SJSA1 (cell line): ENCODE results near the gene TMEM59L. TPM values are rescaled to one million over a fixed set of nuclear protein-coding genes. Genes with fewer than 3 reads are reported as not detected.

Source experiments
- DNase-seq, 2 experiments: peaks; one replicate each; pipeline ENCODE4 v3.0.0-alpha.2; 2015 to 2020; ENCODE audit warnings: low spot score in 2 of 2, low read depth in 1 of 2
- H3K27ac ChIP-seq: fragments of 250-450 bp; sonication (Bioruptor Pico); 2 replicates; pipeline ENCODE4 v1.5.1; 2020; ENCODE audit warnings: mild to moderate bottlenecking, moderate library complexity
- H3K27me3 ChIP-seq: fragments of 250-450 bp; sonication (Bioruptor Pico); replicated peaks from 2 replicates; pipeline ENCODE4 v1.5.1; 2020; ENCODE audit warnings: mild to moderate bottlenecking, moderate library complexity
- H3K36me3 ChIP-seq: fragments of 250-450 bp; sonication (Bioruptor Pico); 2 replicates; pipeline ENCODE4 v1.5.1; 2020; ENCODE audit warnings: mild to moderate bottlenecking
- H3K4me1 ChIP-seq: fragments of 250-450 bp; sonication (Bioruptor Pico); replicated peaks from 2 replicates; pipeline ENCODE4 v1.6.1; 2021; ENCODE audit warnings: mild to moderate bottlenecking
- H3K4me3 ChIP-seq: fragments of 250-450 bp; sonication (Bioruptor Pico); 2 replicates; pipeline ENCODE4 v1.5.1; 2020; ENCODE audit warnings: mild to moderate bottlenecking
- H3K9me3 ChIP-seq: fragments of 250-450 bp; sonication (Bioruptor Pico); replicated peaks from 2 replicates; pipeline ENCODE4 v1.5.1; 2020; ENCODE audit warnings: mild to moderate bottlenecking
- total RNA-seq: library from RNA; depleted of rRNA; stranded (reverse); fragments of >200 nt; shearing (Covaris generic); gene quantifications from 2 replicates; pipeline ENCODE4 v1.2.3, GENCODE V29; 2014; rRNA removed

Gene TMEM59L
- total RNA-seq, 1 experiment from 2014 or later, result not detected

DNA sequence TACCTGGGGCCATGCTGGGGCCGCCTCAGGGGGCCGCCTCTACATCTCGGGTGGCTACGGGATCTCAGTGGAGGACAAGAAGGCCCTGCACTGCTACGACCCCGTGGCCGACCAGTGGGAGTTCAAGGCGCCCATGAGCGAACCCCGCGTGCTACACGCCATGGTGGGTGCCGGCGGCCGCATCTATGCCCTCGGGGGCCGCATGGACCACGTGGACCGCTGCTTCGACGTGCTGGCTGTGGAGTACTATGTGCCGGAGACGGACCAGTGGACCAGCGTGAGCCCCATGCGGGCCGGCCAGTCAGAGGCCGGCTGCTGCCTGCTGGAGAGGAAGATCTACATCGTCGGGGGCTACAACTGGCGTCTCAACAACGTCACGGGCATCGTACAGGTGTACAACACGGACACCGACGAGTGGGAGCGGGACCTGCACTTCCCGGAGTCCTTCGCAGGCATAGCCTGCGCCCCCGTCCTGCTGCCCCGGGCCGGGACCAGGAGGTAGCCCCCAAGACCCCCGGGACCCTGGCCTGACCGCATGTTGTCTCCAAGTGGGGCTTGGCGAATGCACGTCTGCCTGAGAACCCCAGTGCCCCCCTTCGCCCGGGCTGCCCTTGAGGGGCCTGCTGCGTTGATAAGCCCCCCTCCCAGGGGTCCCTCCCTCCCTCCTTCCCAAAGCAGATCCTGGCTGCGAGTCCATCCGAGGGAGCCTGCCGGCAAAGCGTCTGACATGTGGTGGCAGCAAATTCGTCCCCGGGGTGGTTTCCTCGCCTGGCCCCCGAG, 56.3 kb downstream of the TMEM59L start:
- Histone ChIP-seq H3K27me3 (no peaks in the 10 kb centered on the region), H3K27ac (no peak overlapping the region), H3K9me3 (no peaks in the 10 kb centered on the region), H3K4me3 (no peak overlapping the region), H3K36me3 (peaks cover 18% of the 10 kb centered on the region), H3K4me1 (peaks cover 11% of the 10 kb centered on the region)
- DNase-seq, result no peak

DNA sequence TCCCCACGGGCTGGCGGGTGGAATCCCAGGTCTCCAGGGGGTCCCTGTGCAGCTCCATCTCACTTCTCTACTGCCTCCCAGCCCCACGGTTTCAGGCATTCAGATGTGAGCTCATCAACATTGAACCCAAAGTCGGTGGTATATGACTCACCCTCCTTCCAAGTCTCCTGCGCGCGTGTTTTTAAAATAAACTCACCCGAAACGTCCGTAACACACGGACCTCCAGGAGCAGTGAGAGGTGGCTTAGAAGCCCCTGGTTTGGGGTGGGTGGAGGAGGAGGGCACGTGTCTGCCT, 56.8 kb downstream of the TMEM59L start:
- Histone ChIP-seq H3K4me1 (peaks cover 11% of the 10 kb centered on the region), H3K4me3 (no peak overlapping the region), H3K27ac (no peak overlapping the region), H3K9me3 (no peaks in the 10 kb centered on the region), H3K36me3 (peaks cover 18% of the 10 kb centered on the region), H3K27me3 (no peaks in the 10 kb centered on the region)
- DNase-seq, result no peak

DNA sequence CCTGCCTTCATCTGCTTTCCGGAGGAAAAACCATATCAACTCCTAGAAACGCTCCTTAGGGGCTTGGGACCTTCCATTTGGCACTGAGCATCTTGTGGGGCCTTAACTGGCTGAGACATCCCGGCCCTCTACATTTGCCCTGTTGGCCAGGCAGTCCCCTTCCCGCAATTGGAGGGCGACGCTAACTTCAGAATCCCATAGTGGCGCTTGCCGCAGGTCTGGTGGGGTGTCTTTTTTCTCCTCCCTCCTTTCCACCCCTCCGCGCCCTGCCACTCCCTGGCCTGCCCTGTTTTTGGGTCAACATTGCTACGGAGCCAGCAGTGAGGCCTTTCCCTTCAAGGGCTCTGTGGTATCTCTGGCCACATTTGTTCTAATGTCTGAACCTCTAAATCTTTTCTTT, 57.2 kb downstream of the TMEM59L start:
- H3K4me1 ChIP-seq, result peaks cover 11% of the 10 kb centered on the region
- peaks cover 18% of the 10 kb centered on the region for H3K36me3 ChIP-seq
- no peak overlapping the region for H3K27ac ChIP-seq
- no peaks in the 10 kb centered on the region for H3K27me3 ChIP-seq
- no peak overlapping the region for H3K4me3 ChIP-seq
- no peaks in the 10 kb centered on the region for H3K9me3 ChIP-seq
- DNase-seq, result no peak

DNA sequence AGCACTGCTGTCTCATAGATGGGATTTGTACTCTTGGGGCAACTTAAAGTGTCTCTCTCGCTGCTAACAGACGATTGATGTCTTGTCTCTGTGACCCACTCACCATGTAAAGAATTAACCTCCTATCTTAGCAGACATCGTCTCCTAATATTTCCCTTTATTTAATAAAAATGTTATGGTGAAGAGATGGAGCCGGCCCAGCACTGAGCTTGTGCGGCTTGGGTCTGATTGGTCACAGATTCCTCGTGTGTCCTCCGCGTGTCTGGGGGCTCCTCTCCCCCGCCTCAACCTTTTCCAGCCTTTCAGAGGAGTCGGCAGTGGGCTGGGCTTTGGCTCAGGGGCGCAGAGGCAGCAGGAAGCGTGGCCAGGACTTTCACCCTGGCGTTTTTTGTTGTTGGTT, 57.6 kb downstream of the TMEM59L start:
- no peaks in the 10 kb centered on the region for H3K9me3 ChIP-seq
- H3K4me1 ChIP-seq, result peaks cover 11% of the 10 kb centered on the region
- H3K4me3 ChIP-seq, result no peak overlapping the region
- DNase-seq, result no peak
- no peaks in the 10 kb centered on the region for H3K27me3 ChIP-seq
- peaks cover 18% of the 10 kb centered on the region for H3K36me3 ChIP-seq
- no peak overlapping the region for H3K27ac ChIP-seq

Other genes starting within 250 kb of the TMEM59L start
- gene GDF15, start 226.7 kb upstream of the TMEM59L start, total RNA-seq, result 12.4 and 21.9 TPM in 2 replicates
- gene LRRC25, start 215.2 kb upstream of the TMEM59L start, total RNA-seq, result not detected in 2 replicates
- gene SSBP4, start 193.5 kb upstream of the TMEM59L start, total RNA-seq, result 18.9 and 43.4 TPM in 2 replicates
- 2.0 and 5.4 TPM in 2 replicates for gene ISYNA1, start 174.7 kb upstream of the TMEM59L start, total RNA-seq
- 14.3 and 14.8 TPM in 2 replicates for gene ELL, start 90.8 kb upstream of the TMEM59L start, total RNA-seq
- 212 and 288 TPM in 2 replicates for gene FKBP8, start 69.3 kb upstream of the TMEM59L start, total RNA-seq
- gene KXD1, start 55.0 kb upstream of the TMEM59L start, total RNA-seq, result 88.0 and 89.8 TPM in 2 replicates
- 745 and 1,061 TPM in 2 replicates for gene UBA52, start 41.0 kb upstream of the TMEM59L start, total RNA-seq
- 84.0 and 198 TPM in 2 replicates for gene REX1BD, start 24.1 kb upstream of the TMEM59L start, total RNA-seq
- 21.3 and 26.7 TPM in 2 replicates for gene CRLF1, start 6.1 kb upstream of the TMEM59L start, total RNA-seq
- gene KLHL26, start 24.2 kb downstream of the TMEM59L start, total RNA-seq, result 3.3 and 5.8 TPM in 2 replicates
- 1.3 and 2.5 TPM in 2 replicates for gene CRTC1, start 70.8 kb downstream of the TMEM59L start, total RNA-seq
- gene COMP, start 178.4 kb downstream of the TMEM59L start, total RNA-seq, result not detected in 2 replicates
- gene UPF1, start 219.1 kb downstream of the TMEM59L start, total RNA-seq, result 47.6 and 68.1 TPM in 2 replicates